ENCODE data around the gene PIP4K2B. TPM values are rescaled to one million over a fixed set of nuclear protein-coding genes. Genes with fewer than 3 reads are reported as not detected.

Gene PIP4K2B
- total and polyA plus RNA-seq, 2 of the 8 experiments (the other 6 are each of a cell fraction or from before 2014, with no cell fraction given) = 21.5 to 57.8 TPM

GRCh38 chr17:38743556-38744171, 55.7 kb downstream of the PIP4K2B start:
- Histone ChIP-seq H4K8ac (ENCODE audit: extremely low read depth, insufficient read depth, low read length) (no peak overlapping the region), H3K79me2 (ENCODE audit: control insufficient read depth in 1 of 2, insufficient read depth in 2 of 2, low read length in 2 of 2) (peaks cover 45 to 83% of the 10 kb centered on the region in 2 experiments), H3K23ac (ENCODE audit: insufficient read length) (peak overlapping the region; percentile 70), H2BK15ac (ENCODE audit: low read length) (no peak overlapping the region), H3K9me3 (ENCODE audit: insufficient read depth in 2 of 2, low read depth in 1 of 2, low read length in 1 of 2) (no peaks in the 10 kb centered on the region), H2BK120ac (replicated peaks; ENCODE audit: low read depth, low read length) (no peak overlapping the region), H4K5ac (ENCODE audit: insufficient read length, low read depth, low read length) (no peak overlapping the region), H4K91ac (replicated peaks; ENCODE audit: insufficient read length, low read length) (no peak overlapping the region), H3K4ac (replicated peaks; ENCODE audit: insufficient read length, low read depth, low read length) (no peak overlapping the region), H3K27ac (ENCODE audit: low read depth, low read length) (peak overlapping the region; percentile 61), H2AFZ (ENCODE audit: low read length) (no peak overlapping the region), H3K27me3 (replicated peaks in 1 of 4; ENCODE audit: control insufficient read depth in 3 of 4, extremely low read depth in 1 of 4, insufficient read depth in 3 of 4, low read length in 3 of 4) (no peaks in the 10 kb centered on the region), H3K9ac (replicated peaks in 1 of 4; ENCODE audit: extremely low read depth in 1 of 4, low read depth in 3 of 4, low read length in 3 of 4) (no peak overlapping the region), H3K79me1 (ENCODE audit: low read depth, low read length) (peaks cover 29% of the 10 kb centered on the region), H4K20me1 (replicated peaks in 1 of 2; ENCODE audit: control insufficient read depth in 1 of 2, insufficient read depth in 2 of 2, low read length in 2 of 2) (peaks cover 43 to 56% of the 10 kb centered on the region in 2 experiments), H2BK5ac (ENCODE audit: low read depth, low read length) (no peak overlapping the region), H3K23me2 (ENCODE audit: low read depth, low read length) (peaks cover 18% of the 10 kb centered on the region; the same call in 1 of the 2 replicates), H3K4me2 (ENCODE audit: insufficient read depth in 1 of 2, low read depth in 2 of 2, low read length in 2 of 2) (peak overlapping the region; percentile 60 to 68), H3K56ac (replicated peaks; ENCODE audit: insufficient read length, low read depth, low read length) (no peak overlapping the region), H3K4me3 (ENCODE audit: extremely low read depth in 1 of 4, insufficient read depth in 2 of 4, low read depth in 3 of 4, low read length in 4 of 4) (peak overlapping the region in 3 of 4 experiments; percentile 1 to 39 (median 13); a peak in 5 of 8 replicates), H2BK12ac (ENCODE audit: low read depth, low read length) (0 out of 2 replicates have a peak overlapping the region, but pooled peaks have one; percentile 12), H3K4me1 (replicated peaks in 1 of 4; ENCODE audit: control insufficient read depth in 3 of 4, insufficient read depth in 4 of 4, low read length in 3 of 4) (peaks cover 7 to 37% (median 22%) of the 10 kb centered on the region in 4 experiments), H3K18ac (ENCODE audit: extremely low read depth, low read length) (peak overlapping the region; percentile 90; the same call in 1 of the 2 replicates), H3K36me3 (ENCODE audit: control insufficient read depth in 2 of 4, insufficient read depth in 4 of 4, low read length in 3 of 4) (peaks cover 0 to 14% (median 7%) of the 10 kb centered on the region in 4 experiments; a peak in 4 of 8 replicates), H2BK20ac (ENCODE audit: low read length) (no peak overlapping the region), H2AK5ac (ENCODE audit: low read depth, low read length) (no peak overlapping the region), H3K14ac (ENCODE audit: insufficient read length) (no peak overlapping the region)
- TF ChIP-seq SP1 (IDR thresholded peaks at IDR 0.05; ENCODE audit: low read depth, low read length) (0 out of 2 replicates have a peak, but pooled peaks have one; percentile 40), KDM4A (IDR thresholded peaks at IDR 0.05; ENCODE audit: low read depth, low read length, severe bottlenecking) (no peak)
- FAIRE-seq (no peak), DNase-seq (ENCODE audit: low read depth in 1 of 2, low spot score in 2 of 2) (no peak)
- ChIA-PET CTCF (ENCODE audit: partially characterized antibody) (interaction anchor here (0.8 to 4.6 kb wide), 3 partner anchors 9 to 25 kb away, joined by 3 to 40 read pairs (median 4); no protein-coding TSS in a partner anchor), POLR2A (ENCODE audit: partially characterized antibody) (interaction anchor here (0.7 to 4.8 kb wide), 8 partner anchors 6 to 179 kb away, joined by 3 to 40 read pairs (median 4); partner anchors contain the start of genes CISD3 and MLLT6)
- 51% methylated on average over 4 of the region's 4 CpGs; no CpG with 5 or more reads in 1 of the 2 experiments for WGBS, 2 experiments (ENCODE audit: extremely low coverage in 1 of 2, insufficient coverage in 1 of 2, insufficient read length in 1 of 2, insufficient replicate concordance in 2 of 2, low coverage in 1 of 2, low lambda C conversion rate in 2 of 2, missing lambda C conversion rate in 1 of 2)

All from H1 (cell line).